Measurements from ENCODE around the gene SELENOO. TPM values are rescaled to one million over a fixed set of nuclear protein-coding genes. Genes with fewer than 3 reads are reported as not detected.
A peak's percentile ranks its signal among the peaks of the same experiment; 100 is the strongest.

The SELENOO gene
- total and polyA plus RNA-seq, 5 experiments from 2014 or later: 3.1 to 42.4 (median 8.8) TPM

- DNase-seq: no peak
- H3K27me3 Mint-ChIP-seq: no peaks in the 10 kb centered on the region
- POLR2A ChIA-PET: interaction anchor here (1.1 to 1.4 kb wide), 2 partner anchors 26 kb away, joined by 4 to 6 read pairs; partner anchors contain the start of gene TUBGCP6
- peaks cover 0 to 43% (median 13%) of the 10 kb centered on the region in 3 donors for H3K36me3 Mint-ChIP-seq
- H3K4me1 Mint-ChIP-seq: peaks cover 2 to 15% (median 6%) of the 10 kb centered on the region in 4 donors
- H3K9me3 Mint-ChIP-seq: no peaks in the 10 kb centered on the region
- H3K4me3 Mint-ChIP-seq: no peak overlapping the region
- H3K27ac Mint-ChIP-seq: peak overlapping the region in 1 of 10 donors; percentile 56
- ATAC-seq: peak in 1 of 2 donors; percentile 3
Measured at GRCh38 chr22:50218153-50218995, 17.6 kb downstream of the SELENOO start.

- no peak for ATAC-seq
- Mint-ChIP-seq H3K4me3 (no peak overlapping the region), H3K27ac (peak overlapping the region in 3 of 10 donors; percentile 51 to 84 (median 79)), H3K4me1 (peaks cover 0 to 11% (median 6%) of the 10 kb centered on the region in 4 donors), H3K36me3 (peaks cover 0 to 44% (median 15%) of the 10 kb centered on the region in 3 donors), H3K27me3 (no peaks in the 10 kb centered on the region), H3K9me3 (no peaks in the 10 kb centered on the region)
- DNase-seq: no peak
- POLR2A ChIA-PET: interaction anchor here (0.9 kb wide), 1 partner anchor 29 kb away, joined by 4 read pairs; no protein-coding TSS in a partner anchor
Measured at GRCh38 chr22:50218996-50219727, 18.4 kb downstream of the SELENOO start.

GRCh38 chr22:50219800-50220602 is 19.2 kb downstream of the SELENOO start:
- Mint-ChIP-seq H3K4me1 (peaks cover 0 to 7% (median 2%) of the 10 kb centered on the region in 4 donors), H3K4me3 (no peak overlapping the region), H3K36me3 (peaks cover 0 to 43% (median 15%) of the 10 kb centered on the region in 3 donors), H3K27me3 (no peaks in the 10 kb centered on the region), H3K27ac (peak overlapping the region in 2 of 10 donors; percentile 79 to 84), H3K9me3 (no peaks in the 10 kb centered on the region)
- no peak for DNase-seq
- POLR2A ChIA-PET: interaction anchor here (0.9 kb wide), 1 partner anchor 30 kb away, joined by 4 read pairs; no protein-coding TSS in a partner anchor
- ATAC-seq: no peak

- peaks cover 0 to 45% (median 14%) of the 10 kb centered on the region in 3 donors for H3K36me3 Mint-ChIP-seq
- POLR2A ChIA-PET: no interaction called here
- ATAC-seq (no peak), DNase-seq (no peak)
- H3K27ac Mint-ChIP-seq: peak overlapping the region in 3 of 10 donors; percentile 38 to 79 (median 62)
- no peak overlapping the region for H3K4me3 Mint-ChIP-seq
- H3K27me3 Mint-ChIP-seq: no peaks in the 10 kb centered on the region
- no peaks in the 10 kb centered on the region for H3K9me3 Mint-ChIP-seq
- H3K4me1 Mint-ChIP-seq: peaks cover 0 to 5% (median under 1%) of the 10 kb centered on the region in 4 donors
Measured at GRCh38 chr22:50220603-50221409, 20.0 kb downstream of the SELENOO start.

GRCh38 chr22:50221410-50222300 is 20.8 kb downstream of the SELENOO start:
- Mint-ChIP-seq H3K27me3 (no peaks in the 10 kb centered on the region), H3K27ac (peak overlapping the region in 1 of 10 donors; percentile 33), H3K4me1 (peaks cover 0 to 5% (median under 1%) of the 10 kb centered on the region in 4 donors), H3K9me3 (no peaks in the 10 kb centered on the region), H3K4me3 (no peak overlapping the region), H3K36me3 (peaks cover 0 to 44% (median 11%) of the 10 kb centered on the region in 3 donors)
- no peak for DNase-seq
- no peak for ATAC-seq
- POLR2A ChIA-PET: interaction anchor here (1.0 kb wide), 1 partner anchor 11 kb away, joined by 3 read pairs; no protein-coding TSS in a partner anchor

- ATAC-seq (no peak), DNase-seq (no peak)
- Mint-ChIP-seq H3K36me3 (peaks cover 0 to 46% (median 10%) of the 10 kb centered on the region in 3 donors), H3K27ac (no peak overlapping the region), H3K9me3 (no peaks in the 10 kb centered on the region), H3K4me1 (peaks cover 0 to 5% (median 3%) of the 10 kb centered on the region in 4 donors), H3K27me3 (no peaks in the 10 kb centered on the region), H3K4me3 (no peak overlapping the region)
- POLR2A ChIA-PET: interaction anchor here (1.0 kb wide), 1 partner anchor 11 kb away, joined by 3 read pairs; no protein-coding TSS in a partner anchor
Measured at GRCh38 chr22:50222508-50222907, 21.7 kb downstream of the SELENOO start.

- ATAC-seq: no peak
- POLR2A ChIA-PET: no interaction called here
- Mint-ChIP-seq H3K4me3 (no peak overlapping the region), H3K27ac (peak overlapping the region in 1 of 10 donors; percentile 79), H3K36me3 (peaks cover 0 to 51% (median 10%) of the 10 kb centered on the region in 3 donors), H3K4me1 (peaks cover 0 to 11% (median 8%) of the 10 kb centered on the region in 4 donors), H3K9me3 (no peaks in the 10 kb centered on the region), H3K27me3 (no peaks in the 10 kb centered on the region)
- no peak for DNase-seq
Measured at GRCh38 chr22:50224071-50224470, 23.3 kb downstream of the SELENOO start.

GRCh38 chr22:50225200-50225969 is 24.6 kb downstream of the SELENOO start:
- ATAC-seq (no peak), DNase-seq (no peak)
- peak overlapping the region in 1 of 10 donors; percentile 62 for H3K27ac Mint-ChIP-seq
- POLR2A ChIA-PET: no interaction called here
- peaks cover 3 to 10% (median 8%) of the 10 kb centered on the region in 4 donors for H3K4me1 Mint-ChIP-seq
- peaks cover 0 to 63% (median 10%) of the 10 kb centered on the region in 3 donors for H3K36me3 Mint-ChIP-seq
- no peak overlapping the region for H3K4me3 Mint-ChIP-seq
- H3K9me3 Mint-ChIP-seq: no peaks in the 10 kb centered on the region
- no peaks in the 10 kb centered on the region for H3K27me3 Mint-ChIP-seq

- POLR2A ChIA-PET: no interaction called here
Measured at GRCh38 chr22:50226063-50226874, 25.5 kb downstream of the SELENOO start.

GRCh38 chr22:50226875-50227165 is 26.0 kb downstream of the SELENOO start:
- H3K9me3 Mint-ChIP-seq: no peaks in the 10 kb centered on the region
- no peak for ATAC-seq
- POLR2A ChIA-PET: no interaction called here

More at GRCh38 chr22:50226063-50226874, 25.5 kb downstream of the SELENOO start:
- Mint-ChIP-seq H3K27ac (peak overlapping the region in 2 of 10 donors; percentile 18 to 48), H3K9me3 (no peaks in the 10 kb centered on the region), H3K4me3 (no peak overlapping the region), H3K4me1 (peaks cover 3 to 10% (median 8%) of the 10 kb centered on the region in 4 donors), H3K36me3 (peaks cover 0 to 63% (median 10%) of the 10 kb centered on the region in 3 donors), H3K27me3 (no peaks in the 10 kb centered on the region)
- DNase-seq (no peak), ATAC-seq (no peak)

More at GRCh38 chr22:50226875-50227165, 26.0 kb downstream of the SELENOO start:
- no peak overlapping the region for H3K4me3 Mint-ChIP-seq
- no peak overlapping the region for H3K27ac Mint-ChIP-seq
- peaks cover 0 to 68% (median 10%) of the 10 kb centered on the region in 3 donors for H3K36me3 Mint-ChIP-seq
- no peak for DNase-seq
- H3K27me3 Mint-ChIP-seq: no peaks in the 10 kb centered on the region
- peaks cover 3 to 10% (median 8%) of the 10 kb centered on the region in 4 donors for H3K4me1 Mint-ChIP-seq

All from naive thymus-derived CD8-positive, alpha-beta T cell (primary cell).